Mammary epithelial cell (primary cell): ENCODE measurements around the gene NRF1.

ENCODE experiments used
- CTCF ChIP-seq, 2 donors: IDR thresholded peaks in 1 of 2; conservative IDR thresholded peaks in 1 of 2; 2 replicates each; pipeline ENCODE4 v1.5.1; 2011 to 2012; ENCODE audit warnings: inconsistent platforms in 2 of 2, low read length in 2 of 2, mild to moderate bottlenecking in 2 of 2, control low read depth in 1 of 2, low read depth in 1 of 2; ENCODE audit not compliant: insufficient read depth in 1 of 2; ENCODE audit errors: extremely low read depth in 1 of 2
- EZH2 ChIP-seq: IDR thresholded peaks from 2 replicates; pipeline ENCODE4 v1.6.1; 2012; ENCODE audit warnings: low read length, inconsistent platforms, borderline replicate concordance

GRCh38 chr7:129576138-129576537 is 35.4 kb upstream of the NRF1 start:
- no peak for TF ChIP-seq CTCF (conservative IDR thresholded peaks at IDR 0.05 in 1 of 2, IDR thresholded peaks at IDR 0.05 in 1 of 2; ENCODE audit: extremely low read depth in 1 of 2, insufficient read depth in 1 of 2, low read depth in 1 of 2, low read length in 2 of 2)
- TF ChIP-seq EZH2 = no peak
